Testis (tissue), 3 donors: ENCODE data around the gene XIRP2. TPM values are rescaled to one million over a fixed set of nuclear protein-coding genes. Genes with fewer than 3 reads are reported as not detected.

ENCODE experiments used
- DNase-seq: peaks from one replicate; pipeline ENCODE4 v3.0.0-alpha.2; 2019
- H3K27ac ChIP-seq, 2 donors: fragments of 200-600 bp; sonication (generic); one replicate each; pipeline ENCODE4 v1.5.1; 2019
- H3K27me3 ChIP-seq: fragments of 200-600 bp; sonication (generic); one replicate; pipeline ENCODE4 v1.5.1; 2019
- H3K36me3 ChIP-seq: fragments of 200-600 bp; sonication (generic); one replicate; pipeline ENCODE4 v1.5.1; 2017; ENCODE audit warnings: low read depth; ENCODE audit errors: missing control alignments
- H3K4me1 ChIP-seq: fragments of 200-600 bp; sonication (generic); one replicate; pipeline ENCODE4 v1.5.1; 2019
- H3K4me3 ChIP-seq, 2 donors: fragments of 200-600 bp; sonication (generic); one replicate each; pipeline ENCODE4 v1.5.1; 2017 to 2019
- H3K9me3 ChIP-seq: fragments of 200-600 bp; sonication (generic); one replicate; pipeline ENCODE4 v1.5.1; 2017
- POLR2A ChIP-seq: fragments of 450-650 bp; IDR thresholded peaks from one replicate; pipeline ENCODE4 v1.6.1; 2017; ENCODE audit warnings: antibody characterized with exemption, mild to moderate bottlenecking, moderate library complexity
- WGBS, 2 donors: methylation state at CpG; one replicate each; pipeline ENCODE4 v1.1.5; 2018; 5-methylcytosine and 5-hydroxymethylcytosine counted together
- intact Hi-C: fragments of 100-400 bp; cut with DNase I; formaldehyde crosslinking; loops from one replicate; pipeline ENCODE4 v1.15.1; 2023; ENCODE audit warnings: low total_unique reads
- polyA plus RNA-seq: library from polyadenylated mRNA; stranded (reverse); fragments of 350-450 nt; fragmentation: Illumina TruSeq; extraction: RNeasy Lipid Tissue Mini Kit (QIAGEN cat#74804); gene quantifications from one replicate; pipeline ENCODE4 v1.2.3, GENCODE V29; 2014; ENCODE audit warnings: low read depth, low replicate concordance; ENCODE audit not compliant: insufficient read depth
- total RNA-seq, 2 donors: library from RNA; depleted of rRNA; stranded (reverse); fragments of >200 nt; gene quantifications; one replicate each; pipeline ENCODE4 v1.2.3, GENCODE V29; 2016
- TF ChIP-seq, protein P1 (sequence below), 3 experiments: fragments of 450-650 bp in 2 of 3; fragments of 200-600 bp in 1 of 3; sonication (generic) in 1 of 3; IDR thresholded peaks; one replicate each; pipeline ENCODE4 v1.5.1; 2016 to 2019; ENCODE audit warnings: antibody characterized with exemption in 3 of 3, mild to moderate bottlenecking in 2 of 3, moderate library complexity in 1 of 3

The XIRP2 gene
- total and polyA plus RNA-seq, 3 donors from 2014 or later, result 1.1 to 5.9 (median 3.9) TPM

DNA sequence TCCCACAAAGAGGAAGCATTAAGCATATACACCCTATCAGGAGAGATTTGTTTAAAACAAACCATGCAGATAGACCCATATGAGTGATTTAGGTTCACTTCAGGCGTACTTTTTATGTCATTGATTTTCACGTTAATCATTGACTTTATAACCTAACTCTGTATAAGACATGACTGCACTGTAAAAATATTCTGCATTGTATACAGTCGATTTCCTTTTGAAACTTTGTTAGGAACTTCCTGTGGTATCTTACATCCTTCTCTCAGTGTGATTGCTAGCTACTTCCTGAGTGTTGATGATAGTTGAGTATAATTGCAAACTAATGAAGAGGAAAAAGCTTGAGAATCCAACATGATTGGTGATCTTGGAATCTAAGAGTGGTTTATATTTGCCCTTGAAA is 69.4 kb downstream of the XIRP2 start:
- H3K9me3 ChIP-seq, result no peaks in the 10 kb centered on the region
- 69 to 81% methylated on average over 3 of the region's 3 CpGs for WGBS, 2 donors
- no peak overlapping the region for H3K4me3 ChIP-seq
- no peaks in the 10 kb centered on the region for H3K27me3 ChIP-seq
- no peak for TF ChIP-seq POLR2A
- TF ChIP-seq, protein P1, sequence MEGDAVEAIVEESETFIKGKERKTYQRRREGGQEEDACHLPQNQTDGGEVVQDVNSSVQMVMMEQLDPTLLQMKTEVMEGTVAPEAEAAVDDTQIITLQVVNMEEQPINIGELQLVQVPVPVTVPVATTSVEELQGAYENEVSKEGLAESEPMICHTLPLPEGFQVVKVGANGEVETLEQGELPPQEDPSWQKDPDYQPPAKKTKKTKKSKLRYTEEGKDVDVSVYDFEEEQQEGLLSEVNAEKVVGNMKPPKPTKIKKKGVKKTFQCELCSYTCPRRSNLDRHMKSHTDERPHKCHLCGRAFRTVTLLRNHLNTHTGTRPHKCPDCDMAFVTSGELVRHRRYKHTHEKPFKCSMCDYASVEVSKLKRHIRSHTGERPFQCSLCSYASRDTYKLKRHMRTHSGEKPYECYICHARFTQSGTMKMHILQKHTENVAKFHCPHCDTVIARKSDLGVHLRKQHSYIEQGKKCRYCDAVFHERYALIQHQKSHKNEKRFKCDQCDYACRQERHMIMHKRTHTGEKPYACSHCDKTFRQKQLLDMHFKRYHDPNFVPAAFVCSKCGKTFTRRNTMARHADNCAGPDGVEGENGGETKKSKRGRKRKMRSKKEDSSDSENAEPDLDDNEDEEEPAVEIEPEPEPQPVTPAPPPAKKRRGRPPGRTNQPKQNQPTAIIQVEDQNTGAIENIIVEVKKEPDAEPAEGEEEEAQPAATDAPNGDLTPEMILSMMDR (IDR thresholded peaks at IDR 0.05), result no peak
- DNase-seq, result no peak
- H3K36me3 ChIP-seq, result no peaks in the 10 kb centered on the region
- intact Hi-C loops, result no loop called here
- H3K4me1 ChIP-seq, result no peaks in the 10 kb centered on the region
- H3K27ac ChIP-seq, result no peak overlapping the region

DNA sequence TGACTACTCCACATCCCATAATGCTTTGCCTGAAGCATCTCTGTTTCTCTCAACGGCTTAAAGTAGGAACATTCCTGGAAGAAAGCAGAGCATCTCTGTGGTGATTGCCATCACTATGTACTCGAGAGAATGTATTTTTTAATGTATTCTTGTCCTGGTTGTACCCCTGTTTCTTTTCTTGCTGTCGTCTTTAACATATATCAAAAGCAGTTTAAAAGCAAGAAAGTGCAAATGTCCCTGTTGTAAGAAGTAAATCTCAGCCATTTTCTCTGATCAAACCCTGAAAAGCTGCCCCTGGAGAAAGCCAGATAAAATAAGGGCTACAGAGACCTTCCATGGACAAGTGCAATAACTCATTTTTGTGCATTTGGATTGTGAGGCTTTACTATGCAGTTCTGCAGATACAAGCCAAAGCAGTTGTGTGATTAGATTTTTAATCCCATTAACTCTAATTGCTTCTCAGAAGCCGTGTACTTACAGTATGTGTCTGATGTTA is 70.8 kb downstream of the XIRP2 start:
- Histone ChIP-seq H3K36me3 (no peaks in the 10 kb centered on the region), H3K9me3 (no peaks in the 10 kb centered on the region), H3K27me3 (no peaks in the 10 kb centered on the region), H3K4me3 (no peak overlapping the region), H3K4me1 (no peaks in the 10 kb centered on the region), H3K27ac (no peak overlapping the region)
- TF ChIP-seq, protein P1 (IDR thresholded peaks at IDR 0.05), result no peak
- TF ChIP-seq POLR2A, result no peak
- intact Hi-C loops, result no loop called here
- WGBS, 2 donors, result 17 to 32% methylated on average over 4 of the region's 4 CpGs
- DNase-seq, result no peak

DNA sequence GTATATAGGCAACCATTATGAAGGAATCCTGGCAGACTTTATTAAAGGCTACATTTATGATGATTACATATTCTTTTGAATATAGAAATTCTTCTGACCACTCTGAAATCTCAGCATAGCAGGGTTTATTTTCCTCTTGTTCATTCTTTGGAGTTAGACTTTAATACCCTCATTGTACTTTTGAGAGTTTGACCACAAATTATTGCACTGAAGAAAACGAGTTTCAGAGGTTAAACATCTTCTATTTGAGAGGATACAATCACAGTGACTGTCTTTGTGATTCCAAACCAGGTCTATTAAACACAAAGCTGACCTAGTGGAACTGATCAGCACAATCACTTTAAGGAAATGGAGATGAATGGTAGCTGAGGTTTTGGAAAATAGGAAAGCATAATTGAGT is 71.3 kb downstream of the XIRP2 start:
- Histone ChIP-seq H3K9me3 (no peaks in the 10 kb centered on the region), H3K27ac (no peak overlapping the region), H3K27me3 (no peaks in the 10 kb centered on the region), H3K4me1 (no peaks in the 10 kb centered on the region), H3K4me3 (no peak overlapping the region), H3K36me3 (no peaks in the 10 kb centered on the region)
- WGBS, 2 donors, result 51 to 67% methylated on average over 1 of the region's 1 CpG
- intact Hi-C loops, result no loop called here
- DNase-seq, result no peak
- no peak for TF ChIP-seq POLR2A
- TF ChIP-seq, protein P1 (IDR thresholded peaks at IDR 0.05), result no peak

DNA sequence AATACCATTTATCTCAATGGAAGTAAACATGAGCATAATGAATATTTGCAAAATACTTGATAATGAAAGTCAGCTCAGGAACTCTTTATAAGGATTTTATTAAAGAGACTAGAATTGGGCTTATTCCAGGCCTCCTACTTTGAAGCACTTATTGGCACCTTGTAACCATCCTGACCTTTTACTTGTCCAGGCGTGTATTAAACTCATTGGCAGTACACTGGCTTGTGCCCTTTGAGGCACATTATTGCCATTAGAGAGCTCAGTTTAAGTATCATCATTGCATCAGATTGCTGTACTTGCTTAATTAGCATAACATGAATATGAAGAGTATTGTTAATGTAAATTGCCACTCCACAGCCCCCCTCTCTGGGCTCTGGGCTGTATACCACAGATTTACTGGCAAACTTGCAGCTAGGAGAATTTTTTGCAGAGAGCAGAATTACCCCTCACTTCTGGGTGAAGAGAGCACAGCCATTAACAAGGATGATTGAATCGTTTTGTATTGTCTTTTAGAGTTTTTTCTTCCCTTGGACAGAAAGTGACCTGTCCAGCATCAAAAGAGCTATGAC is 72.5 kb downstream of the XIRP2 start:
- no peak overlapping the region for H3K4me3 ChIP-seq
- no peak for DNase-seq
- H3K27ac ChIP-seq, result no peak overlapping the region
- TF ChIP-seq, protein P1 (IDR thresholded peaks at IDR 0.05), result no peak
- H3K36me3 ChIP-seq, result no peaks in the 10 kb centered on the region
- no peaks in the 10 kb centered on the region for H3K9me3 ChIP-seq
- WGBS, 2 donors, result 69 to 74% methylated on average over 2 of the region's 2 CpGs
- no peaks in the 10 kb centered on the region for H3K4me1 ChIP-seq
- intact Hi-C loops, result no loop called here
- H3K27me3 ChIP-seq, result no peaks in the 10 kb centered on the region

DNA sequence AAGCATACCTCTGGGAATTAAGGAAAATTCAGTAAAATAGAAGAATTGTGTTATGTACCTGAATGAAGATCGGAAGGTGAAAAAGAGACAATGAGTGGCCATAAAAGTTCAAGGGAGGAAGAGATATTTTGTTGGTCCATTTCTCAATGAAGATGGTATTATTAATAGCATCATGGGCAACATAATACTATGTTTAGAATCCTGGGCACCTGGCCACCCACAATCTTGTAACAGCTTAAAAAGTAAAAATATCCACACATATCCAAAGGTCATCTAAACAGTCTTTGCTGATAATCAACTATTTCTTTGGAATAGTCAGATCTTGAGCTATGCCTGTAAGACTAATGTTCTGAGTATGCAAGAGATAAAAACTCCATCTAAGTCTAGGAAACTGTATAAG is 73.7 kb downstream of the XIRP2 start:
- no peak for DNase-seq
- Histone ChIP-seq H3K27ac (no peak overlapping the region), H3K4me3 (no peak overlapping the region), H3K36me3 (no peaks in the 10 kb centered on the region), H3K4me1 (no peaks in the 10 kb centered on the region), H3K27me3 (no peaks in the 10 kb centered on the region), H3K9me3 (no peaks in the 10 kb centered on the region)
- no peak for TF ChIP-seq POLR2A
- TF ChIP-seq, protein P1 (IDR thresholded peaks at IDR 0.05), result no peak
- intact Hi-C loops, result no loop called here
- WGBS, 2 donors, result 85 to 93% methylated on average over 1 of the region's 1 CpG
